ENCODE data around the gene ZNF8.
"Not testable (repeated sequence)": the region's sequence is repeated elsewhere in the genome, so short reads cannot be mapped to it uniquely, and the experiment has no call there.

ZNF8 gene

DNA sequence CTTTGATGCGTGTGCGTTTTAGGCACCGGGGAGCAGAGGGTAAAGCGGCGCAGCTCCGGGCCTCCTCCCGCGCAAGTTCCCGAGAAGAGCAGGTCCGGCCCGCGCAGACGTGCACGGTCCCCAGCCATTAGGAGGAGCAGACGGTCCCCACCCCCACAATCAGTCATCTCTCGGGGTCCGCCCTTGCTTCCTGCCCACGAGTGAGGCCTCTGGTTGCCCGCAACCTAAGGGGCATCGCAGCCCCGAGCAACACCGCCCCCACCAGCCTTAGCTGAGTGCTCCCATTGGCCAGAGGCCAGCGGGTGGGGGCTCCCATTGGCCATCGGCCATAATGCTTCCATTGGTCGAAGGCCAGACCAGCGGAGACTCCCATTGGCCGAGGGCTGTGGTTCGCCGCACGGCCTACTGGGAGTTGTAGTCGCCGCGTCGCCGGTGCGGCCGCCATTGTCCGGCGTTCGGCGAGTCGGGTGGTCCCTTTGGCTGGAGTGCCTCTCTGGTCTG, at the start of gene ZNF8:
Gene ZNF8, plus strand, starts transcription at position 415 of the 501 bp plus-strand sequence. CDS start 127 bp downstream, outside the sequence.
- DNase-seq, result peak; percentile 100

DNA sequence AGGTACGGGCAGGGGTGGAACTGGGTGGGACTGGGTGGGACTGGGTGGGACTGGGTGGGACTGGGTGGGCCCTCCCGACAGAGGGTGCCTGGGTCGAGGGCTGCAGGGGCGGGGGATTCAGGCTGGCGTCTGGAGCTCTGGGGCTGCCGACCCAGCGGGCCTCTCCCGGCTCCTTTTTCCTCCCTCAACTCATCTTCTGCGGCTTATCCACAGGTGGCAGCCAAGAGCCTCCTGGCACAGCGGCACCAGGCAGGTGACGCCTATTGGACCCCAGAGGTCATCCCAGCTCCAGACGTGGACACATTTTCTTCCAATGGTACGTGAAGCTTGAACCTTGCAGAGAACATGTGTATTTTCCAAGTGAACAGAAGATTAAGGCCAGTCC, 49.5 kb upstream of the ZNF8 start:
- peak; percentile 81 for DNase-seq

DNA sequence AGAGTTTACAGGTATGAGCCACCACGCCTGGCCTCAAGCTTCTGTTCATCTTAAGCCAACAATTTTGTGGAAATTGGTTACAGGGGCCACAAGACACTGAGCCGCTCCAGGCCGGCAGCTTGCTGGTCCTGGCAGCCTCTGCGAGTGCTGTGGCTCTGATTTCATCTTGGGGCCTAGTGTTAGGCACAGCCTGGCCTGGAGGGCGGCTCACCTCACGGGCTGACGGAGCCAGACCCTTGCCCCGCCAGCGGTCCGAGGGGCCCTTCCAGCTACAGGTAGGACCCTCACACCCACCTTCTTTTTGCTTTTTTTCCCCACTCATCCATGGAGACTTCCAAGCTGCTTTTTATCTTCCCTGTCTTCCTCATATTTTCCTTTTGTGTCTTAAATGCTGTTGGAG, 41.4 kb upstream of the ZNF8 start:
- DNase-seq, result no peak

DNA sequence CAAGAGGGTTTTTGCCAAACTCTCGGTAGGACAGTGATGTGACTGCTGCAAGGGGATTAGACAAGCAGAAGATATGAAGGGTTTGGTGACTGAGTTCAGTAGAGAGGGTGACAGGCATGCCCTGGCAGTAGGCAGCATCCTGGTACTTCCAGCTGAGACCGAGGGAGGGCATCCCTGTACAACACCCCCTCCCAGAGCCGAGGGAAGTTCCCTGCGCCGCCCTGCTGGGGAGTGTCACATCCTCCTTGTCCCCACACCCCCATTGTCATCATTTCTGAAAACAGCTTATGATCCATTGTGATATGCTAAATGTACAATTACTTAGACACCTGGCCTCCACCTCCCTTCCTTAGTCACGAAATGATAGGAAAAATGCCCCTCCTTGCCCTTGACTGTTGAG, 35.4 kb upstream of the ZNF8 start:
- DNase-seq, result no peak

DNA sequence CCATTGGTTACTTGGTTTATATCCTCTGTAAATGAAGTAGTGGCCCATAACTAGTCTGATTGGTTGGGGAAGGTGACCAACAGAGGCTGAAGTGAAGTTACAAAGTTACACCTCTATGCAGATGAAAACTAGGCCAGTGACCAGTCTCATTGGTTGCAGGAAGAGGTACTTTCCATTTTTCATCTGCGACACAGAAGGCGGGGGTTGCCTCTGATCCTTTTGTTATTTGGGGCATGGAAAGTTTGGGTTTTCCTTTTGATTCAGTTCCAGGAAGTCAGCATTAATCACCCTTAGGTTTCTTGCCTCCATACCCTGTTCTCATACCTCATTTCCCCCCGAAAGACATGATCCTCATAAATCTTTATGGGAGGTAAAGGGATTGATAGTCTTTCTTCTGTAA, 29.9 kb upstream of the ZNF8 start:
- no peak for DNase-seq

DNA sequence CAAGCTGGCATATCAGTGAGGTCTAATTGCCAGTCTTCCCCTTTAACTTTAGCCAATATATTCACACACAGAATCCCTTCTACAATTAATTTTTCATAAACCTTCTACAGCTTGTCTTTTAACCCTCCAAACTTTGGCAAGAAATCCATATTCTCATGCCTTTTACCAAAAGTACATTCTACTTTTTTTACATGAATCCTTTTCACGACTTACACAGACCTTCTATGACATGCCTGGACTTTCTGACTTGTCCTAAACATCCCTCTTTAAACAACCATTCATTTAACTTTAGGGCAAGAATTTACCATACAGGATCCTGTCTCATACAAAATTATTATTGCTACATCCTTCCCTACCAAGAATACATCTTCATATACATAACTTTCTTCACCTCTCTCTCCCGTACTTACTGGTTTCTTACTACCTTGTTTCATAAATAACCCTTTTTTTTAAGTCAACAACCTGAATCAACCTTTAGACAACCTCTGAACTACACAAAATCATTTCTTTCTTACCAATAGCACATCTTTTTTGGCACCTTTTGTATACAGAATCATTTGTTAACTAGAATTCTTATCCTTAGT, 26.6 kb upstream of the ZNF8 start:
- DNase-seq, result peak; percentile 51

DNA sequence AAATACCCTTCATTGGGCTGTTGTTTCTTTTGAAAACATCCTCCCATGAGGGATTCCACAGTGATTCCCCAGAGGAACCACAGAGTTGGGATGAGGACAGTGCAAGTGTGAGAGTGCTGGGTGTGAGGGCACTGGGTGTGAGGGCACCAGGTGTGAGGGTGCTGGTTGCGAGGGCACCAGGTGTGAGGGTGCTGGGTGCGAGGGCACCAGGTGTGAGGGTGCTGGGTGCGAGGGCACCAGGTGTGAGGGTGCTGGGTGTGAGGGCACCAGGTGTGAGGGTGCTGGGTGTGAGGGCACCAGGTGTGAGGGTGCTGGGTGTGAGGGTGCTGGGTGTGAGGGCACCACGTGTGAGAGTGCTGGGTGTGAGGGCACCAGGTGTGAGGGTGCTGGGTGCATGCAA, 20.5 kb upstream of the ZNF8 start:
- not testable (repeated sequence) for DNase-seq

DNA sequence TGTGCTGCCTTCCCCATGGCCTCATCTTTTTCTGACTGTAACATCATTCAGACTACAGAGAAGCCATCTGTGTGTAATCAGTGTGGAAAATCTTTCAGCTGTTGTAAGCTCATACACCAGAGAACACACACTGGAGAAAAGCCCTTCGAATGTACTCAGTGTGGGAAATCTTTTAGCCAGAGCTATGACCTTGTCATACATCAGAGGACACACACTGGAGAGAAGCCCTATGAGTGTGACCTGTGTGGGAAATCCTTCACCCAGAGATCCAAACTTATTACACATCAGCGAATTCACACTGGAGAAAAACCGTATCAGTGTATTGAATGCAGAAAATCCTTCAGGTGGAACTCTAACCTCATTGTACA, 17.2 kb upstream of the ZNF8 start:
- no peak for DNase-seq

DNA sequence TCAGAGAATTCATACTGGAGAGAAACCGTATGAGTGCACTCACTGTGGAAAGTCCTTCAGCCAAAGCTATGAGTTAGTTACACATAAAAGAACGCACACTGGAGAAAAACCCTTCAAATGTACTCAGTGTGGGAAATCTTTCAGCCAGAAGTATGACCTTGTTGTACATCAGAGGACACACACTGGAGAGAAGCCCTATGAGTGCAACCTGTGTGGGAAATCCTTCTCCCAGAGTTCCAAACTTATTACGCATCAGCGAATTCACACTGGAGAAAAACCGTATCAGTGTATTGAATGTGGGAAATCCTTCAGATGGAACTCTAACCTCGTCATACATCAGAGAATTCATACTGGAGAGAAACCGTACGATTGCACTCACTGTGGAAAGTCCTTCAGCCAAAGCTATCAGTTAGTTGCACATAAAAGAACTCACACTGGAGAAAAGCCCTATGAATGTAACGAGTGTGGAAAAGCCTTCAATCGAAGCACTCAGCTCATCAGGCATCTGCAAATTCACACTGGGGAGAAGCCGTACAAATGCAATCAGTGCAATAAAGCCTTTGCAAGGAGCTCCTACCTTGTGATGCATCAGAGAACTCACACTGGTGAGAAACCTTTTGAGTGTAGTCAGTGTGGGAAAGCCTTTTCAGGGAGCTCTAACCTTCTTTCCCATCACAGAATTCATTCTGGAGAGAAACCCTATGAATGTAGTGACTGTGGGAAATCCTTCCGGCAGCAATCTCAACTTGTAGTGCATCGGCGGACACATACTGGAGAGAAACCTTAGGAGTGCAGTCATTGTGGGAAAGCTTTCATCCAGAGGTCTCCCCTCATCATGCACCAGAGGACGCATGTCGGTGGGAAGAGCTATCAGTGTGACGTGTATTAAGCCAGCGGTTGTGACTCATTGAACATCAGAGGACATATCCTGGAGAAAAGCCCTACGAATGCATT, 16.5 kb upstream of the ZNF8 start:
- DNase-seq, result peak; percentile 29

DNA sequence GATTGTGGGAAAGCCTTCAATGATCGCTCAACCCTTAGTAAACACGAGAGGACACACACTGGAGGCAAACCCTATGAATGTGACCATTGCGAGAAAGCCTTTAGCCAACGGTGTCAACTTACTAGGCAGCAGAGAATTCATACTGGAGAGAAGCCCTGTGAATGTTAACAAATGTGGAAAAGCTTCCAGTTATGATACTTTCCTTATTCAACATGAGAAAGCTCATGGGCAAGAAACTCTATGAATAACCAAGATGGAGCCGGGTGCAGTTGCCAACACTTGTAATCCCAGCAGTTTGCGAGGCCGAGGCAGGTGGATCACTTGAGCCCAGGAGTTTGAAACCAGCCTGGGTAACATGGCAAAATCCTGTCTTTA, 15.8 kb upstream of the ZNF8 start:
- no peak for DNase-seq

DNA sequence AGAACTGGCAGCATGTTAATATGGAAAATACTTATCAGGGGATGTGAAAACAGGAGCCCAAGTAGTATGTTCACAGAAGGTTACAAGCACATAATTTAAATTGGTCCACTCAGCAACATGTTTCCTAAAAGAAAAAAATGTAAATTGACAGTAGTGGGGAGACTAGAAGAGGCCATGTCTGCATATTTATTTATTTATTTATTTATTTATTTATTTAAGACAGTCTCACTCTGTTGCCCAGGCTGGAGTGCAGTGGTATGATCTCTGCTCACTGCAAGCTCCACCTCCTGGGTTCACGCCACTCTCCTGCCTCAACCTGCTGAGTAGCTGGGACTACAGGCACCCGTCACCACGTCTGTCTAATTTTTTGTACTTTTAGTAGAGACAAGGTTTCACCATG, 13.7 kb upstream of the ZNF8 start:
- DNase-seq, result no peak

DNA sequence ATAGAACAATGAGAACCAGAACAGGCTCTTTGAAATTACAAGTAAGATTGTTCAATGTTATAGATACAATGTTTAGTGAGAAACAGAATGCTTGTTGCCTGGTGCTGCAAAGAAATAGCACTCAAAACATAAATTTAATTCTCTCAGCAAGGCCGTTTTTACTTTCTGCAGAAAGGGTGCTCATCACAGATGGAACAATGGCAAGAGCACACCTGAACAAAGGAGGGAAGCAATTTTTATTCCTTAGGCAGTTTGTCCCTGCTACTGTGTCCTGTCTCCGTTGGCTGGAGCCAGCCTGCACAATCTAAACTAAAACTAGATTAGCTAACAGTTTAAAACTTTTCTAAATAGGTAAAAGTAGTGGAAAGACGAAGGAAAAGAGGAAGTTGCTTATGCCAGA, 10.4 kb upstream of the ZNF8 start:
- no peak for DNase-seq

DNA sequence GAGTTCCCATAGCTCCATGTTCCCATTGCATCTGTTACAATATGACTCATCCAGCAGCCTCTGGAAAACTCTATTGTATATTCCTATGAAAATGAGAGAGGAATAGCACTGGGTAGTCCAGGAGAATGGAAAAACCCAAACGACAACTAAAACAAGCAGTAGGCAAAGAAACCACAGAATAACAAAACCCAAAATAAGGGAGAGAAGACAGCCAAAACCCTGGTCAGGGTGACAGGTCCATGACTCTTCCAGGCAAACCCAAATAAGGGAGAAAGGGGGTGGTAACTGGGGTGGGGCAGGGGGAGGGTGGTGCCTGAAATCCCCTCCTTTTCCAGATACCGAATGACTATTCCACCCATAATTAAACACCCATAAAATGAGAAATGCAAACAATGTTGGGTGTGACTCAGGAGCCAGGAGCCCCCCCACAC, 4.0 kb upstream of the ZNF8 start:
- DNase-seq, result no peak

DNA sequence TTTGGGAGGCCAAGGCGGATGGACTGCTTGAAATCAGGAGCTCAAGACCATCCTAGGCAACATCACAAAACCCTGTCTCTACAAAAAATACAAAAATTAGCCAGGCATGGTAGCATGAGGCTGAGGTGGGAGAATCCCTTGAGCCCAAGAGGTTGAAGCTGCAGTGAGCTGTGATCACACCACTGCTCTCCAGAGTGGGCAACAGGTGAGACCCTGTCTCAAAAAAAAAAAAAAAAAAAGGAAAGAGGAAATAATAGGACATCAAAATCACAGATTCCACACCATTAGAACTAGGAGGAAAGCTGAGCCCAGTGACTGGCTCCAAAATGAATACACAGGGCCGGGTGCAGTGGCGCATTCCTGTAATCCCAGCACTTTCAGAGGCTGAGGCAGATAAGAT, 3.2 kb upstream of the ZNF8 start:
- DNase-seq, result no peak

DNA sequence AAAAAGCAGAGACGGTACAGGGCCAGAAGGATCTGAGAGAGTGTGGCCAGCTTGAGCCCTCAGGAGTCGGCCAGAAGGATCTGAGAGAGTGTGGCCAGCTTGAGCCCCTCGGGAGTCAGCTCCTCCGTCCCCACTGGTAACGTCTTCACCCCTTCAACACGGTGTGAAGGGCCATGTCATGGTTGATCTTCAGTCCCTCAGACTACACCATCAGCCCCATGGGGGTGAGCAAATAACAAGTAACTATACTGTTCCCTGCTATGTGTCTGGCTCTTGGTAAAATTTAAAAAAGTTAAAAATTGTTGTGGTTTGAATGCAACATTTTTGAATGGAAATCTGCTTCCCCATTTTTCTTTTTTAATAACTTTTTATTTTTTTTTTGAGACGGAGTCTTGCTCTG, 1.6 kb upstream of the ZNF8 start:
- DNase-seq, result no peak

DNA sequence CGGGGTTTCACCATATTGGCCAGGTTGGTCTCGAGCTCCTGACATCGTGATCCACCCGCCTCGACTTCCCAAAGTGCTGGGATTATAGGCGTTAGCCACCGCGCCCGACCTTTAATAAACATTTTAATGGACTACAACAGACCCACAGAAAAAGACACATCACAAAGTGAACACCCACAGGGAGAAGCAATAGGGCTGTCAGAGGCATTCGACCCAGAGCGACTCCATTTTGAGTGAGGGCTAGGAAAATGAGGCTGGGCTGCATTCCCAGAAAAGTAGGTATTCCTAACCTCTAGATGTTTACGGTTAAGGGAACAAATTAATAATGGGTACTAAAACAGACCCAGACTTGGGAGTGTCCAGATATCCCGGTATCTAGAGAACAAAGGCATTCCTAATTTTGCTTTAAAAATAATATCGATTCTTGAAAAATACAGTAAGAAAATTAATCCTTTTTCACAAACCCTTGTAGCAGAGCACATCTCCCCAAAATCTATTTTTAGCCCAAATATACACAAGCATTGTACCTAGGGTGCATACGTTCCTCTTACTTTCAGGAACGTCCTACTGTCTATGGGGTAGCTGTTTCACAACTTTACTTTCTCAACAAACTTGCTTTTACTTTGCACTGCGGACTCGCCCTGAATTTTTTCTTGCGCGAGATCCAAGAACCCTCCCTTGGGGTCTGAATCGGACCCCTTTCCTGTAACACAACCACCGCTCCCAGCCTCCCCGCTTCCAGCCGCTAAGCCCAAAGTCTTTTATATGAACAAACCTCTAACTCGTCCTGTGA, 811 bp upstream of the ZNF8 start:
- no peak for DNase-seq

DNA sequence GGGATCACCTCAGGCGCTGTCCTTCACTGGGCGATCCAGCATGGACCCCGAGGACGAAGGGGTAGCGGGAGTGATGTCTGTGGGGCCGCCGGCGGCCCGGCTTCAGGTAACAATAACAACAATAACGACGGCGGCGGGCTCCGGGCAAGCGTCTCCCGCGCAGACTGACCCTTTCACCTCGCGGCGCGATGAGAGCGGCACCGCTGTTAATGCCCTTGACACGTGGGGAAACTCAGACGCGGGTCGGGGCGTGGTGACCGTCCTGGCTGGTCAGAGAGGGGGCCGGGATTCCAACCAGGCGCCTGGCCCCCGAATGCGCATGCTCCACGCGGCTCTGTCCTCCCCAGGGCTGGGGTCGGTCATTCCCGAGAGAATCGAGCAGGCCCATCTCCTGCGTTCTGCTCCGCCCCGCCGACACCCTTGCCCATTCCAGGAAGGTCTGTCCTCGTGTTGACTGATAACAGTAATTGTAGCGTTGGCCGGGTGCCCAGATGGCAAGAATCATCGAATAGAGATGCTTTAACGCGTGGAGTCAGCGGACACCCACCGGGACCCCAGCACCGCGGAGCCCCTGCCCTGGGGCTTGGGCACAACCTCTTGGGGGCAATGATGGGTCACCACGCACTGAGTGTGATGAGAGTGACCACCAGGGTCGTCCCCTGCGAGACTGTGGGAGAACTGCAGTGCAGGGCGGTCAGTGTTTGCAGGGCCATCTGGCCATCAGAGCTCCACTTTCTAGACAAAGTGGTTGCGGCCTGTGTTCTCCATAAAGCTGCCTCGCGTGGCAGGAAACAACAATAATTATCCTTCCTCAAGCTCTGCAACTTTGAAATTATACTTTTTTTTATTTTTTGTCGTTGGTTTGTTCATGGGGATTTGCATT, 528 bp downstream of the ZNF8 start:
- peak; percentile 94 for DNase-seq

DNA sequence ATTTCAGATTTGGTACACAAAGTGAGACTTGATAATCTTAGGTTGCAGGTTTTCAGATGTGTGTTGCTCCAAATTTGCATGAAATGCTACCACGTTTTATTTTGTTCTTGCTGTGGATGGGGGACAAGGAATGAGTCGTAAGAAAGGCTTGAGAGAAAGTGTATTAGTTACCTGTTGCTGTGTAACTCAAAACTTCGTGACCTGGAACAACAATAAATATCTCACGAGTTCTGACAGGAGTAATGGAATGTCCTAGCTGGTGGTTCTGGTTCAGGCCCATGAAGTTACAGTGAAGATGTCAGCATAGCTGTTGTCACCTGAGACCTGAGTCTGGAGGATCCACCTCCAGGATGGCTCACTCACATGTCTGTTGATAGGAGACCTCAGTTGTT, 1.2 kb downstream of the ZNF8 start:
- DNase-seq, result no peak

DNA sequence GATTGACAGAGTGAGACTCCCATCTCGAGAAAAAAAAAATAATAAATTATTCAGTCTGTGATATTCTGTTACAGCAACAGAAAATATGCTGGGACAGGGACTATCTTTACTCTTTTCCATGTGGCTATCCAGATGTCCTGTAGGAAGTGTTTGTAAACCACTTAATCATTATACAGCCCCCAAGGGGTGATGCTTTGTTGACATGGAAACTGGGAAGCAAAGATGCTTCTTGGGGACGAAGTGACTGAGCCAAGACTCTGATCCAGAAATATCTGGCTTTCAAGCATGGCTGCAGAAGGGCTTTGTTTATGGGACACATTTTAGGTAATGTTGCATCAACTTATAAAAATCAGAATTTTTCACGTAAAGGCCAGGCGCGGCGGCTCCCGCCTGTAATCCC, 5.4 kb downstream of the ZNF8 start:
- DNase-seq, result no peak

DNA sequence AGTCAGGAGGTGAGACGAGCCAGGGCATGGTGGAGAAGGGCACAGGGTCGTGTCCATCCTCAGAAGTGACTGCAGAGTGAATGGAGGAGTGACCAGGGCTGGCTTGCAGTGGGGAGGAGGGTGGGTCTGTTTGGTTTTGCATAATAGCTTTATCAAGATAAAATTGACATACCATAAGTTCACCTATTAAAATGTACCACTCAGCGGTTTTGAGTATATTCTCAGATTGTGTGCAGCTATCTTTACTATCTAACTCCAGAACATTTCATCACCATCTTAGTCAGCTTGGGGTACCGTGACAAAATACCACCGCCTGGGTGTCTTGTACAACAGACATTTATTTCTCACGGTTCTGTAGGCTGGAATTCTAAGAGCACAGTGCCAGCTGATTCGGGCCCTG, 13.2 kb downstream of the ZNF8 start:
- DNase-seq, result no peak

DNA sequence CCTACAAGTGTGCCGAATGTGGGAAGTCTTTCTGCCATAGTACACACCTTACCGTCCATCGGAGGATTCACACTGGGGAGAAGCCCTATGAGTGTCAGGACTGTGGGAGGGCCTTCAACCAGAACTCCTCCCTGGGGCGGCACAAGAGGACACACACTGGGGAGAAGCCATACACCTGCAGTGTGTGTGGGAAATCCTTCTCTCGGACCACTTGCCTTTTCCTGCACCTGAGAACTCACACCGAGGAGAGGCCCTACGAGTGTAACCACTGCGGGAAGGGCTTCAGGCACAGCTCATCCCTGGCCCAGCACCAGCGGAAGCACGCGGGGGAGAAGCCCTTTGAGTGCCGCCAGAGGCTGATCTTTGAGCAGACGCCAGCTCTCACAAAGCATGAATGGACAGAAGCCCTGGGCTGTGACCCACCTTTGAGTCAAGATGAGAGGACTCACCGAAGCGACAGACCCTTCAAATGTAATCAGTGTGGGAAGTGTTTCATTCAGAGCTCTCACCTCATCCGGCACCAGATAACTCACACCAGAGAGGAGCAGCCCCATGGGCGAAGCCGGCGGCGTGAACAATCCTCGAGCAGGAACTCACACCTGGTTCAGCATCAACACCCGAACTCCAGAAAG, 16.1 kb downstream of the ZNF8 start:
- DNase-seq, result no peak

DNA sequence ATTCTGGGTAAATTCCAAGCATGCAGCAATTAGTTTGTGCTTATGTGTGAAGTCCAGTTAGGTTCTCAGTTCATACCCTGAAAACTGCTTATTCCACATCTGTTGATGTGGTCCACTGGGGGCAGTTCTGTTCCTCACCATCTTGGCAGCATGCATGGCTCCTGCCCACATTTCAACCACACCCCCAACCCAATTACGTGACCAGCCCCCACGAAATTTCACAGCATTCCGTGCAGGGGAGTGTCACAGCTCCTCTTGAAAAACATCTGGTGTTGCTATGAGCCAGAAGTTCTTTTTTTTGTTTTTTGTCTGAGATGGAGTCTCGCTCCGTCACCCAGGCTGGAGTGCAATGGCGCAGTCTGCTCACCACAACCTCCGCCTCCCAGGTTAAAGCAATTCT, 17.3 kb downstream of the ZNF8 start:
- DNase-seq, result no peak

Data from OCI-M1 (cell line).